ENCODE data around the gene NTF4. TPM values are rescaled to one million over a fixed set of nuclear protein-coding genes. Genes with fewer than 3 reads are reported as not detected.
A peak's percentile ranks its signal among the peaks of the same experiment; 100 is the strongest.

NTF4 gene
- total RNA-seq (2021), result 3.9 to 7.7 TPM (median 5.0 TPM) in 3 replicates
- Bru-seq, nascent RNA, result percentile 51 among the genes with signal in this experiment
- long read RNA-seq, experiment 1, partial matches to known transcripts, result 2 of 2 reads
- long read RNA-seq, experiment 1, other reads (novel, unspliced or antisense), result 0 of 2 reads
- long read RNA-seq, experiment 2, result 0 reads
- long read RNA-seq, experiment 3, partial matches to known transcripts, result 1 of 1 reads
- long read RNA-seq, experiment 3, other reads (novel, unspliced or antisense), result 0 of 1 reads

GRCh38 chr19:49064768-49065611 lies at the start of gene NTF4:
NTF4 (minus strand) TSS chr19:49064818; CDS start chr19:49061997, 2,821 bp downstream.
- DNase-seq (ENCODE audit: low spot score) (peak; percentile 78), ATAC-seq (peak; percentile 73)
- CTCF ChIA-PET, result interaction anchor here (0.8 to 4.6 kb wide), 12 partner anchors 8 to 134 kb away, joined by 3 to 26 read pairs (median 8); partner anchors contain the start of genes CGB7, GYS1, LIN7B and RUVBL2
- Mint-ChIP-seq H3K4me1 (peaks cover 33% of the 10 kb centered on the region), H3K36me3 (no peaks in the 10 kb centered on the region; the same call in 1 of the 2 replicates), H3K27ac (no peak within 1 kb of the TSS), H3K4me3 (peak within 1 kb of the TSS; percentile 66), H3K27me3 (ENCODE audit: low read depth) (peaks cover 79% of the 10 kb centered on the region), H3K9me3 (peaks cover 8% of the 10 kb centered on the region)
- POLR2A ChIA-PET, result interaction anchor here (1.1 to 1.3 kb wide), 2 partner anchors 84 to 145 kb away, joined by 3 to 4 read pairs; no protein-coding TSS in a partner anchor
- TF ChIP-seq PRDM15 (CRISPR knock-in tag; IDR thresholded peaks at IDR 0.05) (peak; percentile 33; the same call in 1 of the 2 replicates), ZNF263 (CRISPR knock-in tag; IDR thresholded peaks at IDR 0.05; ENCODE audit: low read depth) (no peak)

- Mint-ChIP-seq H3K4me1 (peaks cover 14% of the 10 kb centered on the region), H3K9me3 (no peaks in the 10 kb centered on the region), H3K27me3 (ENCODE audit: low read depth) (peaks cover 23% of the 10 kb centered on the region), H3K36me3 (peaks cover 4% of the 10 kb centered on the region; the same call in 1 of the 2 replicates), H3K27ac (peak within 1 kb of the TSS; percentile 66), H3K4me3 (peak within 1 kb of the TSS; percentile 79)
- DNase-seq (ENCODE audit: low spot score), result peak; percentile 60
- TF ChIP-seq NFE2L1 (CRISPR knock-in tag; IDR thresholded peaks at IDR 0.05) (0 out of 2 replicates have a peak, but pooled peaks have one; percentile 28), ZNF423 (CRISPR knock-in tag; IDR thresholded peaks at IDR 0.05) (peak; percentile 63), FOXP1 (CRISPR knock-in tag; IDR thresholded peaks at IDR 0.05; ENCODE audit: borderline replicate concordance) (peak; percentile 51; the same call in 1 of the 2 replicates), ZNF281 (CRISPR knock-in tag; IDR thresholded peaks at IDR 0.05) (no peak), ZBTB21 (CRISPR knock-in tag; IDR thresholded peaks at IDR 0.05; ENCODE audit: borderline replicate concordance) (no peak), ZNF671 (CRISPR knock-in tag; IDR thresholded peaks at IDR 0.05) (0 out of 2 replicates have a peak, but pooled peaks have one; percentile 7), NR2C2 (CRISPR knock-in tag; IDR thresholded peaks at IDR 0.05) (no peak), E2F1 (CRISPR knock-in tag; IDR thresholded peaks at IDR 0.05) (no peak), USF1 (CRISPR knock-in tag; IDR thresholded peaks at IDR 0.05) (peak; percentile 91), ZNF138 (CRISPR knock-in tag; conservative IDR thresholded peaks at IDR 0.05) (no peak), TEAD1 (CRISPR knock-in tag; IDR thresholded peaks at IDR 0.05) (peak; percentile 31; the same call in 1 of the 2 replicates), USF2 (CRISPR knock-in tag; IDR thresholded peaks at IDR 0.05) (peak; percentile 89), CREM (CRISPR knock-in tag; IDR thresholded peaks at IDR 0.05) (peak; percentile 21; the same call in 1 of the 2 replicates), SP1 (CRISPR knock-in tag; conservative IDR thresholded peaks at IDR 0.05) (peak; percentile 90), OVOL2 (CRISPR knock-in tag; IDR thresholded peaks at IDR 0.05; ENCODE audit: borderline replicate concordance) (no peak)
- ATAC-seq, result peak; percentile 57
- ChIA-PET CTCF (interaction anchor here (0.5 to 2.7 kb wide), 34 partner anchors 8 to 944 kb away, joined by 3 to 65 read pairs (median 6); partner anchors contain the start of genes HRC and RUVBL2), POLR2A (interaction anchor here (0.6 to 1.6 kb wide), 8 partner anchors 8 to 402 kb away, joined by 3 to 5 read pairs (median 3); no protein-coding TSS in a partner anchor)
Measured at GRCh38 chr19:49113762-49114629, 49.4 kb upstream of the NTF4 start, which contains the start of gene LIN7B. LIN7B (plus strand) TSS chr19:49114370; CDS start chr19:49114405, 35 bp downstream.
